Kasumi-1 (cell line): ENCODE measurements around the gene ELAPOR2.
"Not testable (repeated sequence)": the region's sequence is repeated elsewhere in the genome, so short reads cannot be mapped to it uniquely, and the experiment has no call there.

Experiments used
- DNase-seq, 2 experiments: peaks; one replicate each; lab custom pipeline; 2025; lab: John Stamatoyannopoulos, UW

Gene ELAPOR2, protein sequence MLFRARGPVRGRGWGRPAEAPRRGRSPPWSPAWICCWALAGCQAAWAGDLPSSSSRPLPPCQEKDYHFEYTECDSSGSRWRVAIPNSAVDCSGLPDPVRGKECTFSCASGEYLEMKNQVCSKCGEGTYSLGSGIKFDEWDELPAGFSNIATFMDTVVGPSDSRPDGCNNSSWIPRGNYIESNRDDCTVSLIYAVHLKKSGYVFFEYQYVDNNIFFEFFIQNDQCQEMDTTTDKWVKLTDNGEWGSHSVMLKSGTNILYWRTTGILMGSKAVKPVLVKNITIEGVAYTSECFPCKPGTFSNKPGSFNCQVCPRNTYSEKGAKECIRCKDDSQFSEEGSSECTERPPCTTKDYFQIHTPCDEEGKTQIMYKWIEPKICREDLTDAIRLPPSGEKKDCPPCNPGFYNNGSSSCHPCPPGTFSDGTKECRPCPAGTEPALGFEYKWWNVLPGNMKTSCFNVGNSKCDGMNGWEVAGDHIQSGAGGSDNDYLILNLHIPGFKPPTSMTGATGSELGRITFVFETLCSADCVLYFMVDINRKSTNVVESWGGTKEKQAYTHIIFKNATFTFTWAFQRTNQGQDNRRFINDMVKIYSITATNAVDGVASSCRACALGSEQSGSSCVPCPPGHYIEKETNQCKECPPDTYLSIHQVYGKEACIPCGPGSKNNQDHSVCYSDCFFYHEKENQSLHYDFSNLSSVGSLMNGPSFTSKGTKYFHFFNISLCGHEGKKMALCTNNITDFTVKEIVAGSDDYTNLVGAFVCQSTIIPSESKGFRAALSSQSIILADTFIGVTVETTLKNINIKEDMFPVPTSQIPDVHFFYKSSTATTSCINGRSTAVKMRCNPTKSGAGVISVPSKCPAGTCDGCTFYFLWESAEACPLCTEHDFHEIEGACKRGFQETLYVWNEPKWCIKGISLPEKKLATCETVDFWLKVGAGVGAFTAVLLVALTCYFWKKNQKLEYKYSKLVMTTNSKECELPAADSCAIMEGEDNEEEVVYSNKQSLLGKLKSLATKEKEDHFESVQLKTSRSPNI

DNA sequence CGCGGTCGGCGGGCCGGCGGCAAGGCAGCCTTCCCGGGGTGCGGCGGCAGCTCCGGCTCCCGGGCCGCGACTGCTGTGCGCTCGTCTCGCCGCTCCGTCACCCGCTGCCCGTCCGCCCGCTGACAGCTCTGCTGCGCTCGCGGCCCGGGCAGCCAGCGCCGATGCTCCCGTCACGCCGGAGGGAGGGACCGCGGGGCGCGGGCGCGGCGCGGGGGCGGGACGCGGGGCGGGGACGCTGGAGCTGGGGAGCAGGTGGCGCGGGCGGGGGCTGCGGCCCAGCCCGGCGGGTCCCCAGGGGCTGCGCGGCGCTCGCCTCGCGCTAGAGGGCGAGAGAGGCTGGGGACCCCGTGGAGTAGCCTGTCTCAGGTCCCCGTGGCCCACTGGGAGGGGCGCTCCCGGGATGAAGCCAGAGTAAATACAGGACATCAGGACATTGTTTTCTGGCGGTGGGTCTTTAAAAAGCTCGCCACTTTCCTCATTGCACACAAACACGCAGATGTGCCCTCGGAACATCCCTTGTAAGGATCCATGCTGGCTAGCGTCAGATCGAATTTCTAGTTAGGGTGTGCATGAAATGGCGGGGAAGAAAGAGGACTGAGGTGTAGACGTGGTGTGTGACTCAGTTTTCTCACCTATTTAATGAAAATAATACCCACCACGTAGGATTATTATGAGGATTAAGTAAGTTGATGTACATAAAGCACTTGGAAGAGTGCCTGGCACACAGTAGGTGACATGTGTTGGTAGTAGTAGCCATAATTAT lies at the start of gene ELAPOR2:
TSS of gene ELAPOR2 (minus strand) at position 130 of the 763 bp plus-strand sequence. CDS start 141 bp downstream, outside the sequence.
- peak; percentile 72 to 74 for DNase-seq

DNA sequence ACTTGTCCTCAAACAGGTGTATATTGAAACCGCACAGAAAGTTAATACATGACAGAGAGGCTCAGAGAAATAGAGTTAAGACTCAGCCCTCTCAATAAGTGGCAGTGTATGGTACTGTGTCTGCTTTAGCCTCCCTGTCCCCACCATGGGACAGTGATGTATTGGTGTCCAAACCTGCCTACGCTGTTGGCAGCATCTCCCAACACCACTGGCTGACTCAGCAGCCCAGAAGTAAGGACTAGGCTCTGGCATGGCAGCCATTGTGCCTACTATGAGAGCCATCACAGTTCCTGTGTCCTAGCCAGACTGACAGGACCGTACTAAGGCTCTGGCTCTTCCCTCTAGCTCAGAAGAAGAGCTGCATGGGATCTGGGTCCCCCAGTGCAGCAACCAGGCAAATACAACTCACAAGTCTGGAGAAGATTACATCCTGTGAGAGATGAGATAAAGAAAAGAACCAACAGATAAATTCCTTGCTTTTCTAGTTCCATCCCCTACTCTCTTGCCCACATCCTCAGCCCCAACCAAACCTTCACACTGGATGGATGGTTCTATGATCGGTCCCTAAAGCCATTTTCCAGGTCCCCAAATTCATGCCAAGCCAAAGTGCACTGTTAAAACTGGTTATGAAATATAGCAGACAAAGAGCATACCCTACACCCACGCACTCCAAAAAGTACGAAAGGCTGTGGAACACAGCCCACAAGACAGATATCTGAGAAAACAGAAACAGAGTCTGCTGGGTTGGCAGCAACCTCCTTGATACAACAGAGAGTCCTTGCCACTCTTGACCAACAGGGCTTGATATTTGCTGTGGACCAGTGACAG lies 48.7 kb upstream of the ELAPOR2 start:
- no peak for DNase-seq

DNA sequence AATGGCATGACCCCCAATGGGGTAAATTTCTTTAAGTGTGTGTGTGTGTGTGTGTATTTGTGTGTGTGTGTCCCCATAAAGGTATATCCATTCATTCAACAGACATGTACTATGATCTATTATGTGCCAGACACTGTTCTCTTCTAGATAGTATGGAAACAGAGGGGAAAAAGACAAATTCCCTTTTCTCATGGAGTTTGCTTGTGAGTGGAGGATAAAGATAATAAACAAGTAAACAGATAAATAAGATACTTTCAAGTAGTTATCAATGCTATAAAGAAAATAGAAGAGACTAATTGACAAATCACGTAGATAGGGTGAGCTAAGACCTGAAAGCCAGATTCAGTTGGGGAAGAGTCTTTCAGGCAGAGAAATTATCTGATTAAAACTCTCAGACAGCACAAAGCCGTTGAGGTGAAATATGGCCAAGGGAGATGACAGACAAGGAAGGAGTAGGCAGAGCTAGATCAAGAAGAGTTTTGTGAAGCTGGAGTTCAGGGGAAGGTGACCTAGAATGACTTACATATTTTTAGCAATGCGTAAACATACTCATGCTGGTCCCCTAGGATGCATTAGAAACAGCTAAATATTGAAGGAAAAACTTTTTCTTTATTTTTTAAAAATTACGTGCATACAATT lies 47.6 kb upstream of the ELAPOR2 start:
- no peak for DNase-seq

DNA sequence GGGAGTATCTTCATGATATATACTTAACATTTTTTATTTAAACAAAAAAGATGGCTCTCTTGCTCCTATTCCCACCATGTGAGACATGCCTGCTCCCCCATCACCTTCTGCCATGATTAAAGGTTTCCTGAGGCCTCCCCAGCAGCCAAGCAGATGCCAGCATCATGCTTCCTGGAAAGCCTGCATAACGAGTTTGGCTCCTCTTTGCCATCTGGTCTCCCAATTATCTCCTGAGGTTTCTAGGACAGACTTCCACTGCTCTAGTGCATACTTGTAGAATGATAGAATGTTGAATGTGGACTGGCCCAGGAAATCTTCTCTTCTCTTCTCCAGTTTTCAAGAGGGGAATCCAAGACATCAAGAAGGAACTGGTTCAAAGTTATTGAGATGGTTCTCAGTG lies 45.9 kb upstream of the ELAPOR2 start:
- DNase-seq, result no peak

DNA sequence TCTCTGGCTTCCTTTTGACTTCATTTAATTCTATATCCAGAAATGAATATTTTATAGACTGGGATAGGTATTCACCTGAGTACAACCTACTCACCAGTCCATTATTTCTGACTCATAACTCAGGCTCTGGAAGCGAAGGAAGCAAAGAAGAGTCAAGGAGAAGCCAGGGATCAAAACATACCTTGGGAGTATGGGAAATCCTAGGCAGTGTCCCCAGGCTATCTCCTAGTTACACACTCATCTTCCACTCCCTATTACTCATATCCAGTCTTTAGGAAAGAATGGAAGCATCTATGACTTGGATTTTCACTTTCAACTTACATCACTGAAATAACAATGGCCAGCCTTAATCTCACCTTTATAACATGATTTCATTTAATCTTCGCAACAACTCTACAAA lies 40.9 kb upstream of the ELAPOR2 start:
- no peak for DNase-seq

DNA sequence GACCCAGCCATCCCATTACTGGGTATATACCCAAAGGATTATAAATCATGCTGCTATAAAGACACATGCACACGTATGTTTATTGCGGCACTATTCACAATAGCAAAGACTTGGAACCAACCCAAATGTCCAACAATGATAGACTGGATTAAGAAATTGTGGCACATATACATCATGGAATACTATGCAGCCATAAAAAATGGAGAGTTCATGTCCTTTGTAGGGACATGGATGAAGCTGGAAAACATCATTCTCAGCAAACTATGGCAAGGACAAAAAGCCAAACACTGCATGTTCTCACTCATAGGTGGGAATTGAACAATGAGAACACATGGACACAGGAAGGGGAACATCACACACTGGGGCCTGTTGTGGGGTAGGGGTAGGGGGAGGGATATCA lies 37.9 kb upstream of the ELAPOR2 start:
- not testable (repeated sequence) for DNase-seq

DNA sequence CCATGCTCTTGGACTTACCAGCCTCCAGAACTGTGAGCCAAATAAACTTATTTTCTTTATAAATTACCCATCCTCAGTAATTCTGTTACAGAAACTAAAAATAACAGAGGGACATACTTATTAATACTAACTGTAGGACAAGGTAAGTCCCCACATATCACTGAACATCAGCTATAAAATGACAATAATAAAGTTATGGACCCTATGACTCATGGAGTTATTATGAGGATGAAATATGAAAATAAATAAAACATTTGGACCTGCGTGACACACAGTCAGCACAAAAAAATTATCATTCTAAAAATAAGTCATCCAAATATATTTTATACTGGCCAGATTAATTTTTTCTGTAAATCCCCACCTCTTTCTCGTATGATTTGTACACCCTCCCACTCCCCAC lies 34.9 kb upstream of the ELAPOR2 start:
- DNase-seq, result no peak

DNA sequence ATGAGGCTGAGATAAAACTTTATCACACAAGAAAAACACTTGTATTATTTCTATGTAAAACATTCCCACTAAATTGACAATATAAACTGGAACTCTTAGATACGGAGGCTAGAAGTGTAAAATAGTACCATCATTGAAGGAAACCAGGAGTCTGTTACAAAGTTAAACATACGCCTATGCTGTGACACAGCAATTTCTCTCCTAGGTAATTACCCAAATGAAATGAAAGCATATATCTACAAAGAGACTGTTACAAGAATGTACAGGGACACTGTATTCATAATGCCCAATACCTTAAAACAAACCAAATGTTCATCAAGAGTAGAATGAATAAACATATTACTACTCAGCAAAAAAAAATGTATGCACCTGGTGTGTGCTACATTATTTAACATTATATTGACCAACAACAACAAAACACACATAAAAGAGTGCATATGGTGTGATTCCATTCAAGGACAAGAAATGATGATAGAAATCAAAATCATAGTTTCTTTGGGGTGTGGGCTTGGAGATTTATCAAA lies 33.2 kb upstream of the ELAPOR2 start:
- no peak for DNase-seq

DNA sequence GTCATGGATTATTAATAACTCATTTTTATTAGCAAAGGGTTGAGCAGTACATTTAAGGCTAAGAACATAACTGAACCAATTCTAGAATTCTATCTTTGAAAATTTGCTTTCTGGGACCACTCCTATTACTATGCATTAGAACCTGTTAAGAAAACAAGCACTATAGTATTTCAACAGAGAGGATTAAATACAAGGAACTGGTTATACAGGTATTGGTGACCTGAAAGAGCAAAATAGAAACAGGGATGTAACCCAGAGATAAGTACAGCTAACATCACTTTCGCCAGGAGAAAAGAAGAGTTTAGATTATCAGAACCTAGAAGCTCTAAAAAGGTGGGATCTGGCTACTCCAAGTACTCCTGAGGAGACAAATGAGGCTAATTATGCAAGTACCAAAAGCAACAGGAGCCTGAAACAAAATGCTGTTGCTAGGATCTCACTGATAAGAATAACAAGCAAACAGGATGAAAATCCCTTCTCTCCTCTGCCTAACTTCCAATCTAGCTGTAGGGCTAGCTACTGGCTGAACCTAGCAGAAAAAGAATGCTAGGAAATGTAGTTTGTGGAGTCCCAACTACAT lies 32.1 kb upstream of the ELAPOR2 start:
- no peak for DNase-seq

DNA sequence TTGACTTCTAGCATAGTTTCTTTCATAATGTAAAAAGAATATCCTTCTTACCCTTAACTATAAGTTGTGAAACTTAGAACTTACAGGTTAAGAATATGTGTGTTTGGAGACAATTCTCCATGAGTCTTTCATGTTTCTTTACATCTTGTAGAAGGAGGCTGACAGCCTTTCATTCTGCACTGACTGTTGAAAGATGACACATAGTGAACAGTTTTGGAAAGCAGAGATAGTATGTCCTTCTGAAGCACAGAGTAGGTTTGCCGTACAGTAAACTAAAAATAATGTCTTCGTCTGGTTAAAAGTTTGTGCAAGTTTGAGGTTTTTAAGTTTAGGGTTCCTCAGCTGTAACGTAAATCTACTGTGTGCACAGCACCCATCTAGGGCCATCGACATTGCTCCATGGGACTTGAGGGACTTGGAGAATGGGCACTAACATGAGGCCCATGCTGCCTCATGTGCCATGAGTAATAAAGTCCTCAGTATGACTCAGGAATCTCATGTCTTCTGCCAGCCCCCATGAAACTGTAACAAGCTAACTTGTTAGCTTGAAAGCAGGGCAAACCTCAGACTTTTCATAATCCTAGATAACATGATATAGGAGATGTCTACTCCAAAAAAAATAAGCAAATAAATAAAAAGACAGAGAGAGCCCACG lies 24.5 kb upstream of the ELAPOR2 start:
- no peak for DNase-seq

DNA sequence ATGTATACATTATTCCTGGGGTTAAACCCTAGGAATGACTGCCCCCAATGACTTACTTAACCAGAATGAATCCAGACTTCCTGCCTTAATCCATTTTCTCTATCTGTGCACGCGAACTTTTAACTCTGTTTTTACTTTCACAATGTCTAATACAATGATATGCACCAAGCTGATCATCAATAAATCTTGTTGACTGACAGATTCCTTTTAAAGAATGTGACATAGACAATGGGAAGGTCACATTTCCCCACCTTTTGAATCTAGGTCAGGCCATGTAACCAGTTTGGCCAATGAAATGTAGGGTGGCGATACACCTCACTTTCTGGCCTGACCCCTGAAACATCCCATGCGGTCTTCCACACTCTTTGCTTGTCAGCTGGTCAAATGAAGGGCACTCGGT lies 23.2 kb upstream of the ELAPOR2 start:
- DNase-seq, result no peak

DNA sequence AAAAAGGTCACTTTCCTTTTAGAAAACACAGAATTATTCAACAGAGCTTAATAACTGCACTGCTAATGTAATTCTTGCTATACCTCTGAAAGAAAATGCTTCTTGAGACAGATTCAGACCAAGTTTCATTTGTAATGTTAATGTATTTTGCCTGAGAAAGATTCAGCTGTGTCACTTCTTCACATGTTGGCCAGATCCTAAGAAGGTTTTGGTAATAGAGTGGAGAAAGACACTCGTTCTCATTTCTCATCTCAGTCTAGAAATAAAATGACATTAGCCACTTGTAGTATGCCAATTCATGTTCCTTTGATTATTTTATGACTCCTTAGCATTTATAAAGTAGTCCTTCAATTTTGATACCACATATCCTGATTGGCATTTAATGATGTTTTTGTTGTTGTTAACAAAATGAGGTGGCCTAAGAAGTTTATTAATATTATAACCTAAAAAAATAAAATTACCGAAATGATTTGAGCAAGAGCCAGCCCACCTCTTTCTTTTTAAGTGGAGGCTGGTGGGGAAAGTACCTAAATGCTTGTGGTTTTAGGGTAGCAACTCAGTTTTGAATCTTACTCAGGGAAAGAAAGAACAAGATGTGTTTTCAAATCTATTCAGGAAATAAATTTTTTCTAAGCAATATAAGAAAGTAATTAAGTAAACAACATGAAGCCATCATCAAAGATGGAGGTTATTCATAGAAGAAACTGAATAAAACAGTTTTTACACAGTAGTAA lies 16.4 kb upstream of the ELAPOR2 start:
- no peak for DNase-seq

DNA sequence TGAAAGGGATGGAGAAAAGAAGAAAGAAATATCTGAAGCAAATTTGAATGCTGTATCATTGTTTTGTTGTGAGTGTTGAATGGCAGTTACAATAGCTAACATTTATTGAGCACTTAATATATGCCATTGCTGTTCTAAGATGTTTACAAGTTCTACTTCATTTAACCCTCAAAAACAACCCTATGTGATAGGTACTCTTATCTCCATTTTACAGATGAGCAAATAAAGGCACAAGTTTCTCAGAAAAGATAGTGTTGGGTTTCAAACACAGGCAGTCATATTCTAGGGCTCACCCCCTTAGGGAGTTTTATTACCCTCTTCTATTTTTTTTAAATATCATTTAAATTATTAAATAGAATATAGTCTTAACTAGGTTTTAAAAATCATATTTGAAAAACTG lies 8.3 kb upstream of the ELAPOR2 start:
- no peak for DNase-seq

DNA sequence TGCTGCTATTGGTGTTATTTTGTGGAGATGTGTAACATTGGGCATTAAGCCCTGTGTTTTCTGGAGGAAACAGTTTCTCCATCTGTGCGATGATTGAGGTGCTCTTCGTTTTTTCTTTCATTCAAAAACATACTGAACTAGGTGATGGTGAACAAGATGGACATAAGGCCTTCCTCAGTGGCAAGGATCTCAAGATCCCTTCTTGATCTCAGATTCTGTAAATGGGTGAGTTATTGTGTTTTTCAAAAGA lies 759 bp upstream of the ELAPOR2 start:
- DNase-seq, result no peak

DNA sequence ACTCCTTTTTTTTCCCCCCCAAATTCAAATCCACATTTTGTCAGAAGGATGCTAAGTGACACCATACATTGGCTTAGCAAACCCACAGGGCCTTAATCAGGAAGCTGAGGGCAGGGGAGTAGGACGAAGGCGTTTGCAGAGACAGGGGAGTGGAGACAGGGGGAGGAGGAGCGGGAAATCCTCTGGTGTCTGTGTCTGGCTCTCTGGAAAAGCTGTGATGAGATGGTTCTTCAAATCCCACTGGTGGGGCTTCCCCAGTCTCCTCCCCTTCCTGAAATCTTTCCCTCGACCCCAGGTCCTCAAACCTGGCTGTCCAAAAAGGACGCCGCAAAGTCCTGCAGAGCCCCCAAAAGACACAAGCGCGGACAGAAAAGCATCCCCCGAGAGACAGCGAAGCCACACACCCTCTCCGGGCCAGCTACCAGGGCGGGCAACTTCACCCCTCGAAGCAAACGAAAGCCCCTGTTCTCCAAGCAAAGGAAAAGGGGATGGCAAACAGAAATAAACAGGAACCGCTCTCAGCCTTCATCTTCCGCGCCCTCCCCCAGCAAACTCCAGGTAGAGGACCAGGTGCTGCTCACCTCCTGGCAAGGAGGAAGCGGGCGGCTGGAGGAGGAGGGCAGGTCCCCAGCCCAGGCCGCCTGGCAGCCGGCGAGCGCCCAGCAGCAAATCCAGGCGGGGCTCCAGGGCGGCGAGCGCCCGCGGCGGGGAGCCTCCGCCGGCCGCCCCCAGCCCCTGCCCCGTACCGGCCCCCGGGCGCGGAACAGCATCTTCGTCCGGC lies 520 bp downstream of the ELAPOR2 start:
- DNase-seq, result peak; percentile 39 to 53

DNA sequence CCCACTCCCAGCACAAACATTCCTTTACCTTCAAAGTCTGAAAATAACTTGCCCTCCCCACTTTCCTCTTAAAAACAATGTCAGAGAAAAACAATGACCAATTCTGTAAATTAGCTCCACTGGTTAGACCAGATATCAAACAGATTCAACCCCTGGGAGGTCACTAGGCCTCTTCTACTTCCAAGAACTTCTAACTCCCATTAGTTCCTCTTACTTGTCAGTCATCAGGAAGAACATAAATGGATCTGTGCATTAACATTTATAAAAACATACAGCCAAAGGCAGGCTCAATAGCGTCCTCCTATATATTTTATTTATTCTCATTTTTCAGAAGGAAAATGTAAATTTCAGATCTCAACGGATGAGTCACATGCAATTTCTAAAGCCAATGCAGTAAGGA lies 2.2 kb downstream of the ELAPOR2 start:
- DNase-seq, result no peak

DNA sequence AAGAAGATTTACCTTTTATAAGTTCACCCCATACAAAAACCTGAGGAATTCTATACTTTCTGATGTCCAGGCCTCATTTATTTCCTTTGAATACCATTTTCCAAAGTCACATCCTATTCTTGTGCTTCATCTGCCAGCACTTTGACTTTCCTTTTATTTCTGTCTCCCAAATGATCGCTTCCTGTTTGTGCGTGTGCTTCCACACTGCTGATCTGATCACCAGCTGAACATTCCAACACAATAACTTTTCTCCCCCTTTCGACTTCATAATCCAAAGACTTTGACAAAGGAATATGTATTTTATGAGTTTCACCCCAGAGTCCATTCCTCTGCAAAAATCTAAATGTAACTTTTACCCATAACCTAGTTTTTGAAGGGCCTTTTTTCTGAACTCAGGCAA lies 3.1 kb downstream of the ELAPOR2 start:
- DNase-seq, result no peak

DNA sequence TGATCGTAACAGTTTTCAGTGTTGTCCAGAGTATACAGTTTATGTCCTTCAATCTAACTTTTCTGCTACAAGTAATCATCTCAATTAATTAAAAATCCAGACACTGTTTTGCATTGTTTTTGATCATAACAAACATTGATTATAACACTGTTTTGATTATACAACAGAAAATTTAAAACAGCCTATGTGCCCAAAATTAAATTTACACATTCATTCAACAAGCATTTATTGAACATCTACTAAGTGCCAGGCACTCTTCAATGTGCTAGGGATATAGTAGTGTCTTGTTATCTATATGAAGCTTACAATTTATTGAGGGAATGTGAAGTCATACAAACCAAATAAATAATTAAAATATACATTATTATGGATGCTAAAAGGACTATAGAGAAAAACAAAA lies 10.6 kb downstream of the ELAPOR2 start:
- DNase-seq, result no peak
